Ovary (tissue), 9 donors: ENCODE measurements around the gene RNF224. TPM values are rescaled to one million over a fixed set of nuclear protein-coding genes. Genes with fewer than 3 reads are reported as not detected.
"Not testable (repeated sequence)": the region's sequence is repeated elsewhere in the genome, so short reads cannot be mapped to it uniquely, and the experiment has no call there.

Source experiments
- DNase-seq, 5 donors: peaks; one replicate each; pipeline ENCODE4 v3.0.0-alpha.2; 2019 to 2020
- H3K27ac ChIP-seq, 2 donors: fragments of 200-600 bp; one replicate each; pipeline versions ENCODE4 v1.5.1 to v1.8.0; 2019 to 2022
- H3K27me3 ChIP-seq: fragments of 200-600 bp; one replicate; pipeline ENCODE4 v1.8.0; 2022
- H3K36me3 ChIP-seq: fragments of 200-600 bp; sonication (generic); one replicate; pipeline ENCODE4 v1.5.1; 2019
- H3K4me1 ChIP-seq: one replicate; pipeline ENCODE4 v1.8.1; 2013; ENCODE audit warnings: mild to moderate bottlenecking, moderate library complexity; ENCODE audit not compliant: insufficient read depth
- H3K4me3 ChIP-seq: fragments of 200-600 bp; sonication (generic); one replicate; pipeline ENCODE4 v1.5.1; 2017
- H3K9me3 ChIP-seq, 2 donors: fragments of 200-600 bp in 1 of 2; sonication (generic) in 1 of 2; one replicate each; pipeline versions ENCODE4 v1.5.1 to v1.8.1; 2013 to 2019; ENCODE audit warnings: mild to moderate bottlenecking in 1 of 2, moderate library complexity in 1 of 2
- EP300 ChIP-seq: sonication (generic); formaldehyde crosslinking; IDR thresholded peaks from one replicate; pipeline ENCODE4 v1.6.1; 2017; ENCODE audit warnings: antibody characterized with exemption
- POLR2A ChIP-seq: fragments of 450-650 bp; IDR thresholded peaks from one replicate; pipeline ENCODE4 v1.6.1; 2017; ENCODE audit warnings: antibody characterized with exemption, mild to moderate bottlenecking, moderate library complexity
- WGBS, 3 donors: extraction: QIAGEN DNeasy Blood & Tissue Kit in 1 of 3; methylation state at CpG; one replicate each; pipeline versions ENCODE4 v1.1.5 to v1.1.7; 2013 to 2017; 5-methylcytosine and 5-hydroxymethylcytosine counted together
- intact Hi-C, 4 donors: fragments of 100-400 bp; cut with DNase I; formaldehyde crosslinking; loops; one replicate each; pipeline versions ENCODE4 v1.11.0 to v1.15.1; 2022 to 2023
- polyA plus RNA-seq, 2 donors: library from polyadenylated mRNA; stranded (reverse); fragments of 200-250 nt in 1 of 2; fragments of 350-450 nt in 1 of 2; fragmentation: Illumina TruSeq in 1 of 2; extraction: RNeasy Lipid Tissue Mini Kit (QIAGEN cat#74804) in 1 of 2; gene quantifications; one replicate each; pipeline ENCODE4 v1.2.3, GENCODE V29; 2013 to 2014
- total RNA-seq, 7 donors: library from RNA; depleted of rRNA in 2 of 7; stranded (reverse); fragments of >200 nt in 2 of 7; fragmentation: NEBNext Ultra II Directional in 3 of 7; extraction: Animal tissue kit (Norgen Biotek cat#: 25700) in 3 of 7; gene quantifications; one replicate each; pipeline versions ENCODE4 v1.1.0 to v1.2.4, GENCODE V29; 2016 to 2023
- TF ChIP-seq, protein P1 (sequence below), 3 donors: fragments of 450-650 bp in 2 of 3; fragments of 200-600 bp in 1 of 3; IDR thresholded peaks; one replicate each; pipeline versions ENCODE4 v1.5.1 to v1.8.0; 2016 to 2022; ENCODE audit warnings: antibody characterized with exemption in 3 of 3, mild to moderate bottlenecking in 1 of 3
- donor health status: DM: no; HTN: no; CAD: no; lungs with moderate emphysema.
- donor health status: DM: no; HTN: no; CAD: no.
- donor health status: Bipolar disorder and iron deficiency.
- donor health status: DM: yes; HTN: yes; CAD: no.
- donor health status: DM: no; HTN: no; CAD: no.
- donor health status: DM: yes; HTN: yes; CAD: no.

RNF224 gene
- total and polyA plus RNA-seq, 9 donors, result 0.92 TPM; not detected in 8

DNA sequence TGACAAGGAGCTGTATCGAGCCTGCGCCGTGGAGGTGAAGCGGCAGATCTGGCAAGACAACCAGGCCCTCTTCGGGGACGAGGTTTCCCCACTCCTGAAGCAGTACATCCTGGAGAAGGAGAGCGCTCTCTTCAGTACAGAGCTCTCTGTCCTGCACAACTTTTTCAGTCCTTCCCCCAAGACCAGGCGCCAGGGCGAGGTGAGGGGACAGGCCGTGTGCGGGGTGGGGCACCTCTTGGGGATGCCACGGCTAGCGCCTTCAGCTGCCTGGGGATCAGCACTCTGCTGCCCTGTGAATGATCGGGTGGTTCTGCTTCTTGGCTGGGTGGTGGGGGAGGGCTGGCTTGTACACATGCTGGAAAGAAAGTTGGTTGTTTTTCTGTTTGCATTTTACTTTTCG, 29.6 kb downstream of the RNF224 start:
- Histone ChIP-seq H3K4me1 (peaks cover 15% of the 10 kb centered on the region), H3K9me3 (no peaks in the 10 kb centered on the region), H3K27ac (no peak overlapping the region), H3K4me3 (no peak overlapping the region), H3K27me3 (no peaks in the 10 kb centered on the region), H3K36me3 (no peaks in the 10 kb centered on the region)
- intact Hi-C loops, result no loop called here
- peak in 1 of 5 donors; percentile 6 for DNase-seq
- TF ChIP-seq POLR2A (no peak), EP300 (no peak)
- TF ChIP-seq, protein P1, sequence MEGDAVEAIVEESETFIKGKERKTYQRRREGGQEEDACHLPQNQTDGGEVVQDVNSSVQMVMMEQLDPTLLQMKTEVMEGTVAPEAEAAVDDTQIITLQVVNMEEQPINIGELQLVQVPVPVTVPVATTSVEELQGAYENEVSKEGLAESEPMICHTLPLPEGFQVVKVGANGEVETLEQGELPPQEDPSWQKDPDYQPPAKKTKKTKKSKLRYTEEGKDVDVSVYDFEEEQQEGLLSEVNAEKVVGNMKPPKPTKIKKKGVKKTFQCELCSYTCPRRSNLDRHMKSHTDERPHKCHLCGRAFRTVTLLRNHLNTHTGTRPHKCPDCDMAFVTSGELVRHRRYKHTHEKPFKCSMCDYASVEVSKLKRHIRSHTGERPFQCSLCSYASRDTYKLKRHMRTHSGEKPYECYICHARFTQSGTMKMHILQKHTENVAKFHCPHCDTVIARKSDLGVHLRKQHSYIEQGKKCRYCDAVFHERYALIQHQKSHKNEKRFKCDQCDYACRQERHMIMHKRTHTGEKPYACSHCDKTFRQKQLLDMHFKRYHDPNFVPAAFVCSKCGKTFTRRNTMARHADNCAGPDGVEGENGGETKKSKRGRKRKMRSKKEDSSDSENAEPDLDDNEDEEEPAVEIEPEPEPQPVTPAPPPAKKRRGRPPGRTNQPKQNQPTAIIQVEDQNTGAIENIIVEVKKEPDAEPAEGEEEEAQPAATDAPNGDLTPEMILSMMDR (IDR thresholded peaks at IDR 0.05), result no peak
- 86 to 92% (median 89%) methylated on average over 15 of the region's 15 CpGs for WGBS, 3 donors

DNA sequence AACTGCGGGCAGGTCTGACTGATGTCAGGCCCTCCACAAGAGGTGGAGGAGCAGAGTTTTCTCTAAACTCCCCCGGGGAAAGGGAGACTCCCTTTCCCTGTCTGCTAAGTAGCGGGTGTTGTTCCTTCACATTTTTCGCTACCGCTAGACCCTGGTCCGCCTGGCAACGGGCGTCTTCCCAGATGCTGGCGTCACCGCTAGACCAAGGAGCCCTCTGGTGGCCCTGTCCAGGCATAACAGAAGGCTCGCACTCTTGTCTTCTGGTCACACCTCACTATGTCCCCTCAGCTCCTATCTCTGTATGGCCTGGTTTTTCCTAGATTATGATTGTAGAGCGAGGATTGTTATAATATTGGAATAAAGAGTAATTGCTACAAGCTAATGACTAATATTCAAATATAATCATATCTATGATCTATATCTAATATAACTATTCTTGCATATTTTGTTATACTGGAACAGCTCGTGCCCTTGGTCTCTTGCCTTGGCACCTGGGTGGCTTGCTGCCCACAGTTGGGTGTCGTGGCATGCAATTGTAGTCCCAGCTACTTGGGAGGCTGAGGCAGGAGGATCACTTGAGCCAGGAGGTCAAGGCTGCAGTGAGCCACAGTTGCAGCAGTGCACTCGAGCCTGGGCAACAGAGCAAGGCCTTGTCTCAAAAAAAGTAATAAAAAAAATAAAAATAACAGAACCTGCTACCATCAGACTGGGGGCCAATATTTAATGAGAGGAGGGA, 35.0 kb downstream of the RNF224 start:
- H3K4me3 ChIP-seq, H3K9me3 ChIP-seq, H3K27me3 ChIP-seq, intact Hi-C loops, H3K36me3 ChIP-seq, H3K4me1 ChIP-seq, H3K27ac ChIP-seq: not testable (repeated sequence)
- peak in 2 of 5 donors; percentile 17 to 50 for DNase-seq
- TF ChIP-seq, protein P1 (IDR thresholded peaks at IDR 0.05), result peak in 1 of 3 donors; percentile 18
- WGBS, 3 donors, result 34 to 45% (median 36%) methylated on average over 15 of the region's 15 CpGs

DNA sequence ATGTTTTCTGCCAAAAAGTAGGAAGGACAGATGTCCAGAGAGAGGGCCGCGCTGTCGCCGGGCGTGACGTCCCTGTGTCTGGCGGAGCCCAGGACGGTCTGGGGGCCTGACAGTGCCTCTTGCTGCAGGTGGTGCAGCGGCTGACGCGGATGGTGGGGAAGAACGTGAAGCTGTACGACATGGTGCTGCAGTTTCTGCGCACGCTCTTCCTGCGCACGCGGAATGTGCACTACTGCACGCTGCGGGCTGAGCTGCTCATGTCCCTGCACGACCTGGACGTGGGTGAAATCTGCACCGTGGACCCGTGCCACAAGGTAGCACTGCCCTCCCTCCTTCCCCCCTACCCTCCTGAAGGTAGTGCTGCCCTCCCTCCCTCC, 35.6 kb downstream of the RNF224 start:
- Histone ChIP-seq H3K4me3 (no peak overlapping the region), H3K9me3 (no peaks in the 10 kb centered on the region), H3K27me3 (no peaks in the 10 kb centered on the region), H3K27ac (no peak overlapping the region), H3K4me1 (no peaks in the 10 kb centered on the region), H3K36me3 (no peaks in the 10 kb centered on the region)
- TF ChIP-seq POLR2A, result no peak
- TF ChIP-seq, protein P1 (IDR thresholded peaks at IDR 0.05), result no peak
- intact Hi-C loops, result no loop called here
- peak in 2 of 5 donors; percentile 10 to 33 for DNase-seq
- 84 to 87% (median 86%) methylated on average over 24 of the region's 24 CpGs for WGBS, 3 donors

DNA sequence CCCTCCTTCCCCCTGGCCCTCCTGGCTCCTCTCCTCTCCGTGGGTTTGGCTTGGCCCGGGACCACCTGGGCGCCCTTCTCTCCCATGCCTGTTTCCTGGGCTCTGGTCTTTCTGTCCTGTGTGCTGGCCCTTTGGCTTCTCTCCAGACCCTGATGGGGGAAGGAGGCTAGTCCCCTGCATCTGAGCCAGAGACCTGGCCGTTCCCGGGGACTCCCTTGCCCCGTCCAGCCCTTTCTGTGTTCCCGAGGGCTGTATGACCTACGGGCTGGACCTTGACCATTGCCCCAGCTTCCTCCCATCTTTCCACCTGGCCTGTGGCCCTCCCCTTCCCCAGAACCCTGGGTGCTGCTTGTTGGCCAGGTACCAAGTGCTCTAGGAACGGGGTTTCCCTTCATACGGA, 36.2 kb downstream of the RNF224 start:
- Histone ChIP-seq H3K27ac (no peak overlapping the region), H3K9me3 (no peaks in the 10 kb centered on the region), H3K4me3 (no peak overlapping the region), H3K4me1 (no peaks in the 10 kb centered on the region), H3K27me3 (no peaks in the 10 kb centered on the region), H3K36me3 (no peaks in the 10 kb centered on the region)
- 62 to 70% (median 70%) methylated on average over 10 of the region's 10 CpGs for WGBS, 3 donors
- intact Hi-C loops, result no loop called here
- peak in 1 of 5 donors; percentile 27 for DNase-seq
- TF ChIP-seq POLR2A (no peak), EP300 (no peak)
- TF ChIP-seq, protein P1 (IDR thresholded peaks at IDR 0.05), result no peak
